Superior temporal gyrus (tissue), 1 donor: ENCODE measurements around the gene SPATA13.

Experiments used
- DNase-seq: peaks from one replicate; pipeline ENCODE4 v3.0.0-alpha.2; 2016; ENCODE audit errors: extremely low spot score

The SPATA13 gene

GRCh38 chr13:24251525-24251924 lies 91.0 kb downstream of the SPATA13 start:
- no peak for DNase-seq

- DNase-seq, result no peak
Measured at GRCh38 chr13:24252136-24252535, 91.6 kb downstream of the SPATA13 start.

DNA sequence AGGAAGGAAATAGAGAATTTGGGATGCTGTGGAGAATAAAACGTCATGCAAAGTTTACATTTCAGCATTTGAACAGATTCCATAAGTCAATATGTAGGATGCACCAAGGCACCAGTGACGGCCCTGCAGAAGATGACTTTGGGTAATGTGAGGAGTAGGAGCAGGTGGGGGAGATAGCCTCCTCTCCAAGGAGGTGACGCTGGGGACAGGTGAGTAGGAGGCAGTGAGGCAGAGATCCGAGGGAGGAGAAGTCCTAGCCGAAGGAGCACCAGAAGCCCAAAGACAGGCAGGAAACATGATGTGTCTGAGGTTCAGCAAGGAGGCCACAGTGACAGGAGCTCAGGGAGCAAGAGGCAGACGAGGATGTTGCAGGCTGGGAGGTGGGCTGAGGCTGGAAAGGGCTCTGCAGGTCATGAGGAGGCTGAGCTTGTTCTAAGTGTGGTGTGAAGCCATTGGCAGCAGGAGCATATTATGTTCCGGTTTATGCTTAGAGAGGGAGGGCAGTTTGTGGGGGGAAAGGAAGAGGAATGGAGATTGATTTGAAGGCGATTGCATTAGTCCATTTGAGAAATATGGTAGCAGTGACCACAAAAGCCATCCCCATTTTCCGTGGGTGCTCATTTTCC lies 93.1 kb downstream of the SPATA13 start:
- no peak for DNase-seq

GRCh38 chr13:24254146-24254841 lies 93.8 kb downstream of the SPATA13 start:
- DNase-seq, result no peak

DNA sequence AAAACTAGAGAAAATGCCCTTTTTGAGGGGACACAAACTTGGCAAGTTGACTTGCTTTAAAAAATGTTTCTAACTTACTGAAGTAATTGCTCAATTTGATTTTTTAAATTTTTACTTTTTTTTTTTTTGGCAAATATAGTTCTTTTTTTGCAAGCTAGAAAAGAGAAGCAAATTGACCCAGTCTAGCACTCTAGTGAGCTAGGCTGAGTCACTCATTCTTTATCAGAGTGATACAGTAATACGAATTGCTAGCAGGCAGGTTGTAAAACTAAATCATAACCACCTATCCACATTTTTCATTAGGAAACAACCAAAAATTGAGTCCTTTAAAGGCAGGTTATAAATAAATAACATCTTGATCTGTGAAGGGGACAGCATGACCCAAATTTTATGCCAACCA lies 97.0 kb downstream of the SPATA13 start:
- no peak for DNase-seq

DNA sequence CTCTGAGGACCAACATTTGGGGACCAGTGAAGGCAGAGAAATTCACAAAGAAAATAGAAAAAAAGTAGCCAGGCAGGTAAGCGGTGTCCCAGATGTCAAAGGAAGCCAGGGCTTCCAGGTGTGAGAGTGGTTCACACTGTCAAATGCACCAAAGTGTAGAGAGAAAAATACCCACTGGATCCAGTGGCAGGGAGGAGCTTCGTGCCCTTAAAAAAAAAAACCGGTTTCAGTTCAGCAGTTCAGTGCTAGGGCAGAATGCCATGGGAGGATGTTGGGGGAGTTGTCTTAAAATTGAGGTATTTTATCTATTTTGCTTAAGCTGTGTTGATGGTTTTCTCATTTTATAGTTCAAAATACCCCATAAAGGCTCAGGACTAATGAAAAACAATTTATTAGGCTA lies 101.0 kb downstream of the SPATA13 start:
- no peak for DNase-seq

- no peak for DNase-seq
Measured at GRCh38 chr13:24263632-24264031, 103.1 kb downstream of the SPATA13 start.

- no peak for DNase-seq
Measured at GRCh38 chr13:24264976-24265375, 104.5 kb downstream of the SPATA13 start.

- DNase-seq, result no peak
Measured at GRCh38 chr13:24265453-24265852, 104.9 kb downstream of the SPATA13 start.

DNA sequence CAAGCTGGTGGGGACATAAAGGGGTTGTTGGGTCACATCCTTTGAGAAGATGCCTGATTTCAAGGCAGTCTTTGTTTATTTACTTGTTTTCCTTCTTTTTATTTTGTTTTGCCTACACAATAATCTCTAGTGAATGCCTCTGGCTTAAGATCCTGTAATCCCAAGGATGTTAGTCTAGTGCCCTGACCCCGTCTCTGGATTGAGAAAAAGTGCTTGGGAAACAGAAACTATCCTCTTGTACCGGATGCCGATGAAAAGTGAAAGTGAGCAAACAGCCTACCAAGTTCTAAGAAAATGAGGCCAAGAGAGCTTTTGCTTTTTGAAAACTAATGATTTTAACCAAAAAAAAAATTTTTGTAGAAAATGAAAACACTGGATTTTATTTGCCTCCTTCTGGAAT lies 106.8 kb downstream of the SPATA13 start:
- DNase-seq, result no peak

GRCh38 chr13:24267801-24268200 lies 107.3 kb downstream of the SPATA13 start:
- no peak for DNase-seq

DNA sequence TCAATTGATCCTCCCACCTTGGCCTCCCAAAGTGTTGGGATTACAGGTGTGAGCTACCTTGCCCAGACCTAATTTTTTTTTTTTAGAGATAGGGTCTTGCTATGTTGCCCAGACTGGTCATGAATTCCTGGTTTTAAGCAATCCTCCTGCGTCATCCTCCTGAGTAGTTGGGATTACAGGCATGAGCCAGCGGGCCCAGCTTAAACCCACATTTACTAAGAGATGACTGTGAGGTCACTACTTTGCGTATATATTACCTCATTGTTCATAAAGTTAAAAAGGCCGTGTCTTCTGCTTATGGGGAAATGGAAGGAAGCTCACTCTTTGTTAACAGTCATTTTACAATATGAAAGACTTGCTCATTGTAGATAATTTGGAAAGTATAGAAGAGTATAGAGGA lies 109.3 kb downstream of the SPATA13 start:
- DNase-seq, result peak; percentile 9

DNA sequence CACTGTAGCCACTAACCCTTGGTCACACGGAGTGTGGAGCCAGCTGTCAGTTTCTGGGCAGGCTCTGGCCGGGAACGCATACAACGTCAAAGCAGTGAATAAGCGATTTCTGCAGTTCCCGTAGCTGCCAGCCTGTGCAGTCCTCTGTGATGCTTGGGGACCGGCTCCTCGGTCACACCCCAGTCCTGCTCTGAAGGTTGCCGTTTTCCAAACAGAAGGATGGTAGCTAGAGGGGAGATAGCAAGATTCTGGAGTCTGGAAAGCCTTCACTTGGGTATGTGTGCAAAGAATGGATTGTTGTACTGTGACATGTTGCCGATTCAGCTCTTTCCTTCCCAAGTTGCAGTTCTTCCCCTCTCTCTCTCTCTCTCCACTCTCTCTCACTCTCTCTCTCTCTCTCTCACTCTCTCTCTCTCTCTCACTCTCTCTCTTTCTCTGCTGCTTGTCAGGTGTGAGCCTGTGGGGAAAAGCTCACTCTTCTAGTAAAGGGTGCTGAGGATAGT lies 110.2 kb downstream of the SPATA13 start:
- DNase-seq, result peak; percentile 82

GRCh38 chr13:24271231-24271600 lies 110.7 kb downstream of the SPATA13 start:
- DNase-seq, result peak; percentile 41

DNA sequence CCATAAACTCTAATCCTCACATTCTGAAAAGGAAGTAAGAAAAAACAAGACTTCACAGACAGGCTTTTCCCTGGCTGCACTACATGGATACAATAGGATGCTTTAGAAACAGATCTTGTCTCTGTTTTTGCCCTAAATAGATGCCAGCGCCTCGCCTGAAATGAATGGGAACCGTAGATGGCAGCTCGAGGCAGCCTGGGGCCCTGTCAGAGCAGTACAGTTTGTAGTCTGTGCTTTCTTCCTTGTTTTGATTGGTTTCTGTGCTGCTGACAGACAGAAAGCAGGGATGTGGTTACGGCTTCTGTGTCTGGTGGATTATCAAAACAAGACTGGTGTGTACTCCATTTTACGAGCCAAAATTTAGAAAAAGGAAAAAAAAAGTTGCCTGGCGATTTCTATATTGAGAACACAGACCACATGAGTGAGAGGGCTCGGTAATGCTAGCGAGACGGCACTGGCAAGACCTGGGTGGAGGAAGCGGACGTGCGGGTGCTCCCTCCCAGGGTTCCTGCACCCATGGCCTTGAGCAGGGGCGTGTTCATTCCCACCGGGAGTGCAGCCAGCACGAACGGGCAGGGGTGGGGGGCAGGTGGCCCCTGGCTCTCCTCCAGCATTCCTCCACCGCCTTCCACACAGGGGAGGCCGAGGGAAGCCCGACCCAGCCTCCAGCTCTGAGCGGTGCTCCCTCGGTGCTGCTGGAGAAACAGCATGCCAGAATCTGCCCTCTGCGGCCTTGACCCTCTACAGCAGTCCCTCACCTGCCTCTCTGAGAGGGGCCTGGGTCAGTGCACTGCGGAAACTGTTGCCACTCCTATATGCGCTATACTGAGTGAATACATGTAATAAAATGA lies 111.3 kb downstream of the SPATA13 start:
- peak; percentile 91 for DNase-seq

- no peak for DNase-seq
Measured at GRCh38 chr13:24272452-24273161, 112.1 kb downstream of the SPATA13 start.

DNA sequence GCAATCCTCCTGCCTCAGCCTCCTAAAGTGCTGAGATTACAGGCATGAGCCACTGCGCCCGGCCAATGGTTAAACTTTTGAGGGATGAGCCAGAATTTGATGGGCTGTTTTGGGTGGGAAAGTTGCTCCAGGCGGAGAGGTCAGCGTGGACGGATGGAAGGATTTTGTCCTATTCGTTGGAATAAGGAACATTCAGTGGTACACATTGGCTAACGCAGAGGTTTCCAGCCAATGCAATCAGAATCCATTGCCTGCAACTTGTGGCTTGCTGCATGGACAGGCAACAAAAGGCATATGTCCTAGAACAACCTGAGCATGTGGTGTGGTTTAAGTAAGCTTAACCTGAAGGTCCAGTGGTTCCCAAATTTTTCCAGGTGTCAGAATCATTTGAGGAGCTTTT lies 113.4 kb downstream of the SPATA13 start:
- DNase-seq, result no peak

GRCh38 chr13:24274452-24275021 lies 114.0 kb downstream of the SPATA13 start:
- no peak for DNase-seq

DNA sequence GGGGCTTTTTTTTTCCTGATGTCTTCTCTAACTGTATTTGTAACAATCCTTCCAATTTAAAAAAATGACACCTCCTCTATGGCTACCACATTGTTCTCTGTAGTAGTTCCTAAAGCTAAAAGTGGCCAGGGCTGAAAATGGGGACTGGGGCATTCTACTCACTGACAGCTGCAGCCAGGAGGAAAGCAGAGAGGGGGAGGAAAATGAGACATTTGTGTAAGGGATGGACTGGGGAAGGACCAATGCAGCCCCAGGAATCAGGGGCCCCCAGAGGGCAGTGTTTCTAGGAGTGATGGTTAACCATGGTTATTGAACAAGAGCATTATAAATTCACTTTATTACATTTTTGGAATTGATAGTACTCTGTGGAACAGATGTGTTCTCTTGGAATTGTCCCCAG lies 114.5 kb downstream of the SPATA13 start:
- DNase-seq, result no peak

DNA sequence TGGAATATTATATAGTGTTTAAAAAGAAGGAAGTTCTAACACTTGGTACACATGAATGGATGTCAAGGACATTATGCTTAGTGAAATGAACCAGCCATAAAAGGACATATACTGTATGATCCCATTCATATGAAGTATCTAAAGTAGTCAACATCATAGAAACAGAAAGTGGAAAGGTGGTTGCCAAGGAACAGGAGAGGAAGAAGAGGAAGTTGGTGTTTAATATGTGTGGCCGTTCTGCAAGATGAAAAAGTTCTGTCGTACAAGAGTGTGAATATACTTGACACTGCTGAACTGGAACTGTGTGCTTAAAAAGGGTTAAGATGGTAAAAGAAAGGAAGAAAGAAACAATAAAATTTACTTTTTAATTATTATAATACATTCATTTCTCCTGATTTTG lies 115.8 kb downstream of the SPATA13 start:
- no peak for DNase-seq

DNA sequence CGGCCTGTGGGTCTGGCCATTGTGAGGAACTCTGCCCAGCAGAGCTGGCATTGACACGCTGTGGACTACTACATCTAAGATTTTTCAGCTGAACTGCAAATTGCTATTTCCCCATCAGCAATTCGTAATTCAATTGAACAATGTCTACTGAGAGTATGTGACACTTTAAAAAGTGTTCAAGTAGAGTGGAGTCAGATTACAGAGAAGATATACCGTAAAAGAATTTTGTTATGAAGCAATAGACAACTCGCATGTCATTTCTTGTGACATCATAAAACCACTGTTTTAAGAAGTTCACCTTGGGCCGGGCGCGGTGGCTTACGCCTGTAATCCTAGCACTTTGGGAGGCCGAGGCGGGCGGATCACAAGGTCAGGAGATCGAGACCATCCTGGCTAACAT lies 116.3 kb downstream of the SPATA13 start:
- DNase-seq, result no peak

GRCh38 chr13:24277761-24278160 lies 117.2 kb downstream of the SPATA13 start:
- DNase-seq, result no peak
